ENCODE results near the gene ITGB4. TPM values are rescaled to one million over a fixed set of nuclear protein-coding genes. Genes with fewer than 3 reads are reported as not detected.

ITGB4 gene
- total and polyA plus RNA-seq, 2 of the 13 experiments (the other 11 are each of a cell fraction or from before 2014, with no cell fraction given) = 6.9 to 14.5 TPM

GRCh38 chr17:75784473-75785015 lies 63.3 kb downstream of the ITGB4 start, which contains the start of gene UNK (continued):
- TF ChIP-seq ZNF510 (CRISPR knock-in tag; IDR thresholded peaks at IDR 0.05; ENCODE audit: low read depth) (no peak; the same call in 1 of the 2 replicates), MEIS2 (CRISPR knock-in tag; IDR thresholded peaks at IDR 0.05) (no peak), NFE2 (CRISPR knock-in tag; IDR thresholded peaks at IDR 0.05) (0 out of 2 replicates have a peak, but pooled peaks have one; percentile 16), ZNF530 (CRISPR knock-in tag; IDR thresholded peaks at IDR 0.05; ENCODE audit: low read depth) (no peak), ONECUT2 (CRISPR knock-in tag; IDR thresholded peaks at IDR 0.05) (no peak), RBM22 (optimal IDR thresholded peaks at IDR 0.05; ENCODE audit: low read length) (no peak), SIX1 (CRISPR knock-in tag; IDR thresholded peaks at IDR 0.05; ENCODE audit: borderline replicate concordance) (peak; percentile 92), GTF3A (CRISPR knock-in tag; conservative IDR thresholded peaks at IDR 0.05) (no peak), HIVEP1 (CRISPR knock-in tag; IDR thresholded peaks at IDR 0.05) (peak; percentile 21; the same call in 1 of the 2 replicates), TOE1 (CRISPR knock-in tag; IDR thresholded peaks at IDR 0.05) (no peak), TEAD3 (CRISPR knock-in tag; optimal IDR thresholded peaks at IDR 0.05; ENCODE audit: borderline replicate concordance) (peak; percentile 92), PITX1 (CRISPR knock-in tag; IDR thresholded peaks at IDR 0.05) (no peak; the same call in 1 of the 2 replicates), NR2F1 (CRISPR knock-in tag; IDR thresholded peaks at IDR 0.05) (no peak), MAZ (IDR thresholded peaks at IDR 0.05; ENCODE audit: borderline replicate concordance, low read depth, low read length) (peak; percentile 92; the same call in 1 of the 2 replicates), MAZ (CRISPR knock-in tag; IDR thresholded peaks at IDR 0.05; ENCODE audit: low read depth) (peak; percentile 94), ZSCAN12 (CRISPR knock-in tag; IDR thresholded peaks at IDR 0.05) (no peak), GABPA (IDR thresholded peaks at IDR 0.05; ENCODE audit: low read depth, low read length) (no peak), GABPA (CRISPR knock-in tag; IDR thresholded peaks at IDR 0.05; ENCODE audit: low read depth) (peak; percentile 83), STAT5B (CRISPR knock-in tag; IDR thresholded peaks at IDR 0.05) (no peak), EZH2 (conservative IDR thresholded peaks at IDR 0.05; ENCODE audit: low read depth, low read length) (no peak), ZBTB38 (CRISPR knock-in tag; IDR thresholded peaks at IDR 0.05) (no peak; the same call in 1 of the 2 replicates), PHF21A (CRISPR knock-in tag; IDR thresholded peaks at IDR 0.05) (peak; percentile 84; the same call in 1 of the 2 replicates), MEF2D (CRISPR knock-in tag; IDR thresholded peaks at IDR 0.05) (peak; percentile 47; the same call in 1 of the 2 replicates), ZNF160 (CRISPR knock-in tag; IDR thresholded peaks at IDR 0.05) (no peak), ZNF30 (CRISPR knock-in tag; IDR thresholded peaks at IDR 0.05) (no peak)
- TF ChIP-seq, protein P1, sequence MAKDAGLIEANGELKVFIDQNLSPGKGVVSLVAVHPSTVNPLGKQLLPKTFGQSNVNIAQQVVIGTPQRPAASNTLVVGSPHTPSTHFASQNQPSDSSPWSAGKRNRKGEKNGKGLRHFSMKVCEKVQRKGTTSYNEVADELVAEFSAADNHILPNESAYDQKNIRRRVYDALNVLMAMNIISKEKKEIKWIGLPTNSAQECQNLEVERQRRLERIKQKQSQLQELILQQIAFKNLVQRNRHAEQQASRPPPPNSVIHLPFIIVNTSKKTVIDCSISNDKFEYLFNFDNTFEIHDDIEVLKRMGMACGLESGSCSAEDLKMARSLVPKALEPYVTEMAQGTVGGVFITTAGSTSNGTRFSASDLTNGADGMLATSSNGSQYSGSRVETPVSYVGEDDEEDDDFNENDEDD (CRISPR knock-in tag; IDR thresholded peaks at IDR 0.05; ENCODE audit: borderline replicate concordance) = no peak
- TF ChIP-seq, protein P2, sequence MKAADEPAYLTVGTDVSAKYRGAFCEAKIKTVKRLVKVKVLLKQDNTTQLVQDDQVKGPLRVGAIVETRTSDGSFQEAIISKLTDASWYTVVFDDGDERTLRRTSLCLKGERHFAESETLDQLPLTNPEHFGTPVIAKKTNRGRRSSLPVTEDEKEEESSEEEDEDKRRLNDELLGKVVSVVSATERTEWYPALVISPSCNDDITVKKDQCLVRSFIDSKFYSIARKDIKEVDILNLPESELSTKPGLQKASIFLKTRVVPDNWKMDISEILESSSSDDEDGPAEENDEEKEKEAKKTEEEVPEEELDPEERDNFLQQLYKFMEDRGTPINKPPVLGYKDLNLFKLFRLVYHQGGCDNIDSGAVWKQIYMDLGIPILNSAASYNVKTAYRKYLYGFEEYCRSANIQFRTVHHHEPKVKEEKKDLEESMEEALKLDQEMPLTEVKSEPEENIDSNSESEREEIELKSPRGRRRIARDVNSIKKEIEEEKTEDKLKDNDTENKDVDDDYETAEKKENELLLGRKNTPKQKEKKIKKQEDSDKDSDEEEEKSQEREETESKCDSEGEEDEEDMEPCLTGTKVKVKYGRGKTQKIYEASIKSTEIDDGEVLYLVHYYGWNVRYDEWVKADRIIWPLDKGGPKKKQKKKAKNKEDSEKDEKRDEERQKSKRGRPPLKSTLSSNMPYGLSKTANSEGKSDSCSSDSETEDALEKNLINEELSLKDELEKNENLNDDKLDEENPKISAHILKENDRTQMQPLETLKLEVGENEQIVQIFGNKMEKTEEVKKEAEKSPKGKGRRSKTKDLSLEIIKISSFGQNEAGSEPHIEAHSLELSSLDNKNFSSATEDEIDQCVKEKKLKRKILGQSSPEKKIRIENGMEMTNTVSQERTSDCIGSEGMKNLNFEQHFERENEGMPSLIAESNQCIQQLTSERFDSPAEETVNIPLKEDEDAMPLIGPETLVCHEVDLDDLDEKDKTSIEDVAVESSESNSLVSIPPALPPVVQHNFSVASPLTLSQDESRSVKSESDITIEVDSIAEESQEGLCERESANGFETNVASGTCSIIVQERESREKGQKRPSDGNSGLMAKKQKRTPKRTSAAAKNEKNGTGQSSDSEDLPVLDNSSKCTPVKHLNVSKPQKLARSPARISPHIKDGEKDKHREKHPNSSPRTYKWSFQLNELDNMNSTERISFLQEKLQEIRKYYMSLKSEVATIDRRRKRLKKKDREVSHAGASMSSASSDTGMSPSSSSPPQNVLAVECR (CRISPR knock-in tag; IDR thresholded peaks at IDR 0.05; ENCODE audit: borderline replicate concordance) = peak; percentile 85; the same call in 1 of the 2 replicates
